OCI-LY1 (cell line): ENCODE results near the gene ZNF804B.

Experiments
- H2AFZ ChIP-seq: fragments of 200-600 bp; sonication (generic), shearing (Covaris generic); 2 replicates; pipeline ENCODE4 v1.6.0; 2014; ENCODE audit warnings: antibody characterized with exemption, mild to moderate bottlenecking, low read length
- H3F3A ChIP-seq: fragments of 200-600 bp; sonication (generic), shearing (Covaris generic); 2 replicates; pipeline ENCODE4 v1.6.0; 2014; ENCODE audit warnings: mild to moderate bottlenecking, antibody characterized with exemption, low read length, moderate library complexity; ENCODE audit not compliant: insufficient read depth
- H3K27ac ChIP-seq: fragments of 200-600 bp; sonication (generic); 2 replicates; pipeline ENCODE4 v1.5.1; 2014; ENCODE audit warnings: low read length, mixed run types, mild to moderate bottlenecking, low read depth; ENCODE audit not compliant: poor library complexity, severe bottlenecking
- H3K27me3 ChIP-seq: fragments of 200-600 bp; sonication (generic); 2 replicates; pipeline ENCODE4 v1.6.0; 2014; ENCODE audit warnings: antibody characterized with exemption, mild to moderate bottlenecking, low read length, moderate library complexity; ENCODE audit not compliant: insufficient read depth
- H3K36me3 ChIP-seq: fragments of 200-600 bp; sonication (generic); 2 replicates; pipeline ENCODE4 v1.6.1; 2014; ENCODE audit warnings: mild to moderate bottlenecking, antibody characterized with exemption, low read length, moderate library complexity, mixed read lengths; ENCODE audit not compliant: insufficient read depth
- H3K4me1 ChIP-seq: fragments of 200-600 bp; sonication (generic); 2 replicates; pipeline ENCODE4 v1.5.1; 2014; ENCODE audit warnings: mild to moderate bottlenecking, low read length, moderate library complexity; ENCODE audit not compliant: insufficient read depth, severe bottlenecking
- H3K4me2 ChIP-seq: fragments of 200-600 bp; sonication (generic), shearing (Covaris generic); 2 replicates; pipeline ENCODE4 v1.6.1; 2014; ENCODE audit warnings: low read length
- H3K4me3 ChIP-seq: fragments of 200-600 bp; sonication (generic); 2 replicates; pipeline ENCODE4 v1.5.1; 2014; ENCODE audit warnings: low read length, low read depth, mild to moderate bottlenecking, mixed read lengths; ENCODE audit not compliant: poor library complexity, severe bottlenecking
- H3K79me2 ChIP-seq: fragments of 200-600 bp; shearing (Covaris generic); 2 replicates; pipeline ENCODE4 v1.6.1; 2016; ENCODE audit warnings: mixed run types, low read length, mixed read lengths; ENCODE audit not compliant: insufficient read depth
- H3K9ac ChIP-seq: fragments of 200-600 bp; sonication (generic), shearing (Covaris generic); 2 replicates; pipeline ENCODE4 v1.6.1; 2014; ENCODE audit warnings: mild to moderate bottlenecking, low read length, mixed read lengths
- H3K9me2 ChIP-seq: fragments of 200-600 bp; sonication (generic), shearing (Covaris generic); 2 replicates; pipeline ENCODE4 v1.6.1; 2014; ENCODE audit warnings: low read depth, mild to moderate bottlenecking, low read length, mixed read lengths
- H3K9me3 ChIP-seq: fragments of 200-600 bp; shearing (Covaris generic); 2 replicates; pipeline ENCODE4 v1.6.1; 2014; ENCODE audit warnings: low read length, mixed read lengths
- H4K20me1 ChIP-seq: fragments of 200-600 bp; sonication (generic), shearing (Covaris generic); 2 replicates; pipeline ENCODE4 v1.6.0; 2016; ENCODE audit warnings: mild to moderate bottlenecking, low read length; ENCODE audit not compliant: insufficient read depth
- CTCF ChIP-seq: fragments of 200-600 bp; sonication (generic), shearing (Covaris generic); IDR thresholded peaks from 2 replicates; pipeline ENCODE4 v1.5.1; 2017; ENCODE audit warnings: mild to moderate bottlenecking, antibody characterized with exemption, low read length, moderate library complexity, mixed read lengths
- EZH2 ChIP-seq: fragments of 200-600 bp; sonication (generic), shearing (Covaris generic); IDR thresholded peaks from 2 replicates; pipeline ENCODE4 v1.8.0; 2017; ENCODE audit warnings: borderline replicate concordance, mixed run types, mild to moderate bottlenecking, antibody characterized with exemption, low read length, moderate library complexity, mixed read lengths

ZNF804B gene

GRCh38 chr7:89247207-89247606 lies 487.7 kb downstream of the ZNF804B start:
- Histone ChIP-seq H3K27me3 (no peaks in the 10 kb centered on the region), H3K9me3 (0 out of 2 replicates have a peak, but pooled peaks cover 2% of the 10 kb centered on the region), H3K9ac (no peak overlapping the region), H3K36me3 (no peaks in the 10 kb centered on the region), H3K4me3 (no peak overlapping the region), H3F3A (no peaks in the 10 kb centered on the region), H3K9me2 (no peaks in the 10 kb centered on the region), H3K4me2 (no peak overlapping the region), H3K79me2 (no peaks in the 10 kb centered on the region), H3K27ac (no peak overlapping the region), H2AFZ (no peak overlapping the region), H3K4me1 (no peaks in the 10 kb centered on the region), H4K20me1 (no peaks in the 10 kb centered on the region)
- TF ChIP-seq EZH2 (no peak), CTCF (no peak)

GRCh38 chr7:89259085-89259484 lies 499.6 kb downstream of the ZNF804B start:
- Histone ChIP-seq H3K79me2 (no peaks in the 10 kb centered on the region), H3K9me3 (no peaks in the 10 kb centered on the region), H3K27me3 (no peaks in the 10 kb centered on the region), H3K27ac (no peak overlapping the region), H3K9me2 (no peaks in the 10 kb centered on the region), H3K4me1 (no peaks in the 10 kb centered on the region), H3K36me3 (no peaks in the 10 kb centered on the region), H2AFZ (no peak overlapping the region), H4K20me1 (no peaks in the 10 kb centered on the region), H3K9ac (no peak overlapping the region), H3F3A (no peaks in the 10 kb centered on the region), H3K4me3 (no peak overlapping the region), H3K4me2 (no peak overlapping the region)
- TF ChIP-seq CTCF (no peak), EZH2 (no peak)

GRCh38 chr7:89264126-89264525 lies 504.6 kb downstream of the ZNF804B start:
- no peaks in the 10 kb centered on the region for H3K9me2 ChIP-seq
- H3K4me1 ChIP-seq: no peaks in the 10 kb centered on the region
- H4K20me1 ChIP-seq: peaks cover 3% of the 10 kb centered on the region; the same call in 1 of the 2 replicates
- no peak overlapping the region for H3K27ac ChIP-seq
- H3K4me3 ChIP-seq: no peak overlapping the region
- no peak overlapping the region for H2AFZ ChIP-seq
- no peaks in the 10 kb centered on the region for H3K27me3 ChIP-seq
- no peak overlapping the region for H3K4me2 ChIP-seq
- no peak for TF ChIP-seq CTCF
- no peak for TF ChIP-seq EZH2
- H3K9ac ChIP-seq: no peak overlapping the region
- H3K9me3 ChIP-seq: no peaks in the 10 kb centered on the region
- no peaks in the 10 kb centered on the region for H3K79me2 ChIP-seq
- H3F3A ChIP-seq: no peaks in the 10 kb centered on the region
- H3K36me3 ChIP-seq: no peaks in the 10 kb centered on the region
